Cardiac ventricle fibroblast (primary cell): ENCODE results near the gene LILRA6. TPM values are rescaled to one million over a fixed set of nuclear protein-coding genes. Genes with fewer than 3 reads are reported as not detected.

Experiments used
- total RNA-seq: library from RNA; depleted of rRNA; stranded (reverse); fragments of >200 nt; gene quantifications from 2 replicates; pipeline ENCODE4 v1.2.3, GENCODE V29; 2015

The LILRA6 gene
- total RNA-seq = not detected in 2 replicates

GRCh38 chr19:54242646-54243045, at the start of gene LILRA6:
TSS of gene LILRA6 (minus strand) at chr19:54242790.

GRCh38 chr19:54281007-54281728, 38.6 kb upstream of the LILRA6 start, which contains the start of gene LILRB2:
TSS of gene LILRB2 (minus strand) at chr19:54281110. CDS start at chr19:54280496, 614 bp downstream.

DNA sequence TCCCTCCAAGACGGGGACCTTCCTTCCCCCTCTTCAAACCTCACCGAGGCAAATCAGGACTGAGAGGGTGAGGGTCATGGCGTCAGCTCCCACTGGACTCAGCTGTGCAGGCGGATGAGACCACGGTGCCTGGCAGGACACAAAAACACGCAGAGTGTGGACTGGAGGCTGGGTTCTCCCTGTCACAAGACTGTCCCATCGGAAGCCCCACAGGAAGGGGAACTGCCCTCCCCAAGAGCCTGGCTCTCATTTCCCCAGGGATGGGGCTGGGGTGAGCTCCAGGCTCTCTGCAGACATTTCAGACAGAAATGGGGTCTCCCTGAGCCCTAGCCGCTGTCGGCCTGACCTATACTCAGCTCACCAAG, 14.5 kb upstream of the LILRA6 start, which contains the start of gene LILRB5:
Gene LILRB5, minus strand, starts transcription at position 158 of the 365 bp plus-strand sequence. Its CDS starts 80 bp downstream, at position 78.

DNA sequence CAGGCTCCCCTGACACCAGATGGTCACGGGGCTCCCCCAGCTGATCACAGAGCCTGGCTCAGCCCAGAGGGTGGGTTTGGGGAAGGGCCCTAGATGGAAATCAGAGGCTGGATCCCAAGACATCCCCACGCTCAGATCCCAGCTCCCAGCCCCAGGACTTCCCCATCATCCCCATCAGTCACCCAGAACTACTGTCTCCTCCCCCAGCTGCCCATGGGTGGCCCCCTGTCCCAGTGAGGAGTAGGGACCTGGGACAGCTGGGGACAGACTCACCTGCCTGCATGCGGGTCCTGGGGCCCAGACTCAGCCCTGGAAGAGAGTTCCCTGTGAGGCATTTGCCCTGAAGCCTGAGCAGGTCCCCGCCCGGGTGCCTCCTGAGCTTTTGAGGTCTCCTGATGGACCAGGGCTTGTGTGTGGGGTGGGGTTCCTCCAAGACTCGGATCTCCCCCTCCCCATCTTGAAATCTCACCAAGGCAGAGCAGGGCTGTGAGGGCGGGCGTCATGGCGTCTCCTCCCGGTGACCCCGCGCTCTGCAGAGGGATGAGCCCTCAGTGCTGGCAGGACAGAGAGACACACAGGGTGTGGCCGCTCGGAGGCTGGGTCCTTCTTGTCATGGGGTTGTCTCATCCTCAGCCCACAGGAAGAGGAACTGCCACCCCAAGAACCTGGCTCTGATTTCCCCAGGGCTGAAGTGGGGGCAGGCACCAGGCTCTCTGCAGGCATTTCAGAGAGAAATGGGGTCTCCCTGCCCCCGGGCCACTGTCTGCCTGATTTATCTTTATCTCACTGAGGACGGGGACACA, 19.9 kb downstream of the LILRA6 start, which contains the start of gene LILRB3:
Gene LILRB3, minus strand, starts transcription at position 534 of the 803 bp plus-strand sequence. Its CDS starts 31 bp downstream, at position 503.

GRCh38 chr19:54191011-54191810, 51.4 kb downstream of the LILRA6 start, which contains the start of gene TSEN34:
TSS of gene TSEN34 (plus strand) at chr19:54191308. CDS start at chr19:54191365, 57 bp downstream.

DNA sequence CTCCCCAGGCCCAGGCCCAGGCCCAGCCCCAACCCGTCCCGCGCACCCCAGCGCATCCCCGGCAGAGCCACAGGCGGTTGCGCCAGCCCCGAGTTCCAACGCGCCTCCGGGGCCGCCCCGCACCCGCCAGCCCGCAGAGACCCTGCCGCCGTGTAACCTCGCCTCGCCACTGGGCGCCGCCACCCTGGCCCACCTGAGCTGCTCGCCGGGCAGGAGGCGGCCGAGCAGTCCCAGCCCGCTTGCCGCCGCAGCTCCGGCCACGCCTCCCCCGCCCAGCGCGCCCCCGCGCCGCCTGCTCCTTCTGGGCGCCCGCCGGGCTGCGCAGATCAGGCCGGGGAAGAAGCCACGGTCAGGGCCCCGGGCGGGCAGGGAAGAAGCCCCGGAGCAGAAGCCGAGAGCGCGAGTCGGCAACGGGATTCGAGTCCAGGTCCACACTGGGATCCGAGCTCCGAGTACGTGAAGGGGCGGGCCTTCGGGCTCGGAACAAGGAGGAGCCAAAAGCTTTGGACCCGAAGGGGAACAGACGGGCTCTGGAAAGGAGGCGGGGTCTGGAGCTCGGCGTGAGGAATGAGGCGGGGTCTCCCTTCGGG, 53.4 kb downstream of the LILRA6 start, which contains the start of gene MBOAT7:
Gene MBOAT7, minus strand, starts transcription at position 436 of the 590 bp plus-strand sequence. CDS start 1,072 bp downstream, outside the sequence.

Other genes starting within 250 kb of the LILRA6 start
- not detected in 2 replicates for gene VSTM1, start 178.9 kb downstream of the LILRA6 start, total RNA-seq
- gene TARM1, start 161.4 kb downstream of the LILRA6 start, total RNA-seq = not detected in 2 replicates
- gene OSCAR, start 142.0 kb downstream of the LILRA6 start, total RNA-seq = 0.69 TPM in 1 of 2 replicates, not detected in the other
- gene NDUFA3, start 139.9 kb downstream of the LILRA6 start, total RNA-seq = 5.2 and 6.7 TPM in 2 replicates
- gene TFPT, start 127.1 kb downstream of the LILRA6 start, total RNA-seq = 16.7 and 22.3 TPM in 2 replicates
- gene PRPF31, start 127.0 kb downstream of the LILRA6 start, total RNA-seq = 38.3 and 47.2 TPM in 2 replicates
- 29.0 and 71.3 TPM in 2 replicates for gene CNOT3, start 105.0 kb downstream of the LILRA6 start, total RNA-seq
- 2.6 and 4.3 TPM in 2 replicates for gene LENG1, start 83.1 kb downstream of the LILRA6 start, total RNA-seq
- 0.44 TPM in 1 of 2 replicates, not detected in the other for gene TMC4, start 69.6 kb downstream of the LILRA6 start, total RNA-seq
- gene MBOAT7, start 53.2 kb downstream of the LILRA6 start, total RNA-seq = 146 and 153 TPM in 2 replicates
- 114 and 134 TPM in 2 replicates for gene TSEN34, start 51.5 kb downstream of the LILRA6 start, total RNA-seq
- 2,120 and 2,256 TPM in 2 replicates for gene RPS9, start 41.9 kb downstream of the LILRA6 start, total RNA-seq
- gene LILRB3, start 19.8 kb downstream of the LILRA6 start, total RNA-seq = not detected in 2 replicates
- not detected in 2 replicates for gene LILRB5, start 14.5 kb upstream of the LILRA6 start, total RNA-seq
- gene LILRB2, start 38.3 kb upstream of the LILRA6 start, total RNA-seq = not detected in 2 replicates
- gene LILRA5, start 70.4 kb upstream of the LILRA6 start, total RNA-seq = not detected in 2 replicates
- gene LILRA4, start 96.4 kb upstream of the LILRA6 start, total RNA-seq = not detected in 2 replicates
- not detected in 2 replicates for gene LAIR1, start 122.1 kb upstream of the LILRA6 start, total RNA-seq
- gene TTYH1, start 172.7 kb upstream of the LILRA6 start, total RNA-seq = not detected in 2 replicates
- 25.3 and 30.3 TPM in 2 replicates for gene LENG8, start 206.4 kb upstream of the LILRA6 start, total RNA-seq
- 8.3 and 9.4 TPM in 2 replicates for gene LENG9, start 221.0 kb upstream of the LILRA6 start, total RNA-seq
- 75.9 and 77.8 TPM in 2 replicates for gene CDC42EP5, start 230.5 kb upstream of the LILRA6 start, total RNA-seq